ENCODE results near the gene FAAP24. TPM values are rescaled to one million over a fixed set of nuclear protein-coding genes. Genes with fewer than 3 reads are reported as not detected.
"Not testable (repeated sequence)": the region's sequence is repeated elsewhere in the genome, so short reads cannot be mapped to it uniquely, and the experiment has no call there.

Gene FAAP24
- total and polyA plus RNA-seq, 9 donors: 1.2 to 3.0 (median 2.2) TPM

DNA sequence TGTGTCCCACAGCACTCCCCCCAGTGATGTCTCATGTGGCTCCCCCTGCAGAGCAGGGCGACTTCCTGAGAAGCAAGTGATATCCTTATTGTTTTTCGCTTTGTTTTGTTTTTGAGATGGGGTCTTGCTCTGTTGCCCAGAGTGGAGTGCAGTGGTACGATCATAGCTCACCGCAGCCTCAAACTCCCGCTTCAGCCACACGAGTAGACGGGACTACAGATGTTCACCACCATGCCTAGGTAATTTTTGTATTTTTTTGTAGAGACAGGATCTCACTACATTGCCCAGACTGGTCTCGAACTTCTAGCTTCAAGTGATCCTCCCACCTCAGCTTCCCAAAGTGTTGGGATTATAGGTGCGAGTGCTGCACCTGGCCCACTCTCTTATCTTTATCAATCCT is 5.3 kb upstream of the FAAP24 start:
- peaks cover 7% of the 10 kb centered on the region for H3K4me1 ChIP-seq (ENCODE audit: control insufficient read depth, insufficient read depth, low read length)
- no peaks in the 10 kb centered on the region for H3K27me3 ChIP-seq (ENCODE audit: control insufficient read depth, insufficient read depth, low read length)
- no peak overlapping the region for H3K27ac ChIP-seq (ENCODE audit: low read length)
- no peaks in the 10 kb centered on the region for H3K9me3 ChIP-seq (replicated peaks; ENCODE audit: control insufficient read depth, low read depth, low read length)
- WGBS (ENCODE audit: insufficient coverage): 83% methylated on average over 1 of the region's 9 CpGs
- no peak overlapping the region for H3K4me3 ChIP-seq (ENCODE audit: low read length)
- DNase-seq: no peak
- H3K36me3 ChIP-seq (ENCODE audit: control insufficient read depth, insufficient read depth, low read length): peaks cover 40% of the 10 kb centered on the region

DNA sequence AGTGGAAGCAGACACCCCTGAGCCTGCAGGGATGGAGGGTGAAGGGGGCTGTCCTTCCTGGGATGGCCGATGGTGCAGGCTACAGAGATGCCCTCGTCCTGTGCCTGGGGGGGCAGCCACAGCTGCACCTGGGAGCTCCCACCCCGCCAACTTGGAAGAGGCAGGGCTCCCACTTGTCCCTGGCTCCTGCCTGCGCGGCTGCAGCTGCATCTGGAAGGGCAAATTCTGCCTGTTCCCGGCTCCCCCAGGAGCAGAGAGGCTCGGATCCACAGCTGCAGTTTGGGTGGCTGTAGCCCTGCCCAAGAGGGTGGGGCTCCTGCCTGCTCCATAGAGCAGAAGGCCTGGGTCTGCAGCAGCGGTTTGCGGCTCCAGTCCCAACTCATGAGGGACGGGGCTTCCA is 2.5 kb upstream of the FAAP24 start:
- DNase-seq: peak; percentile 15
- peaks cover 10% of the 10 kb centered on the region for H3K4me1 ChIP-seq (ENCODE audit: control insufficient read depth, insufficient read depth, low read length)
- no peak overlapping the region for H3K27ac ChIP-seq (ENCODE audit: low read length)
- 49% methylated on average over 10 of the region's 10 CpGs for WGBS (ENCODE audit: insufficient coverage)
- no peak overlapping the region for H3K4me3 ChIP-seq (ENCODE audit: low read length)
- H3K9me3 ChIP-seq (replicated peaks; ENCODE audit: control insufficient read depth, low read depth, low read length): no peaks in the 10 kb centered on the region
- peaks cover 26% of the 10 kb centered on the region for H3K36me3 ChIP-seq (ENCODE audit: control insufficient read depth, insufficient read depth, low read length)
- no peaks in the 10 kb centered on the region for H3K27me3 ChIP-seq (ENCODE audit: control insufficient read depth, insufficient read depth, low read length)

DNA sequence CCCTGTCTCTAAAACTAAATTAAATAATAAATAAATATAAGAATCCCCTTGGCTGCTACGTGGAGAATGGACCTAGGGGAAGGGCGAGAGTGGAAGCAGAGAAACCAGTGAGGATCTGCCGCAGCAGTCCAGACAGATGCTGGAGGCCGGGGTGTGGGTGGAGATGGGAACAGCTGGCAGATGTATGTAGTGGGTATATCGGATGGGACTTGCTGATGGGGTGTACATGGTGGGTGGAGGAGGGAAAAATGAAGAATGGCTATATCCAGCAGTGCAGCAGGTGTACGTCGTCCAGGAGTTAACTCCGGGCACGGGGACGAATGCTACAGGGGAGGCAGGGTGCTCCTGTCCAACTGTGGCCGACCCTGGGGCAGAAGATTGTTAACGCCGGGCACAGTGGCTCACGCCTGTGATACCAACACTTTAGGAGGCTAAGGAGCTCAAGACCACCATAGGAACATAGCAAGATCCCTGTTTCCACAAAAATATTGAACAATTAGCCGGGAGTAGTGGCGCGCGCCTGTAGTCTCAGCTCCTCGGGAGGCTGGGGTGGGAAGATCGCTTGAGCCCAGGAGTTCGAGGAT is 938 bp upstream of the FAAP24 start:
- DNase-seq: no peak
- H3K9me3 ChIP-seq (replicated peaks; ENCODE audit: control insufficient read depth, low read depth, low read length): no peaks in the 10 kb centered on the region
- H3K27ac ChIP-seq (ENCODE audit: low read length): no peak overlapping the region
- H3K4me3 ChIP-seq (ENCODE audit: low read length): peak overlapping the region; percentile 88
- H3K36me3 ChIP-seq (ENCODE audit: control insufficient read depth, insufficient read depth, low read length): peaks cover 16% of the 10 kb centered on the region
- H3K4me1 ChIP-seq (ENCODE audit: control insufficient read depth, insufficient read depth, low read length): peaks cover 10% of the 10 kb centered on the region
- 23% methylated on average over 20 of the region's 21 CpGs for WGBS (ENCODE audit: insufficient coverage)
- H3K27me3 ChIP-seq (ENCODE audit: control insufficient read depth, insufficient read depth, low read length): no peaks in the 10 kb centered on the region

DNA sequence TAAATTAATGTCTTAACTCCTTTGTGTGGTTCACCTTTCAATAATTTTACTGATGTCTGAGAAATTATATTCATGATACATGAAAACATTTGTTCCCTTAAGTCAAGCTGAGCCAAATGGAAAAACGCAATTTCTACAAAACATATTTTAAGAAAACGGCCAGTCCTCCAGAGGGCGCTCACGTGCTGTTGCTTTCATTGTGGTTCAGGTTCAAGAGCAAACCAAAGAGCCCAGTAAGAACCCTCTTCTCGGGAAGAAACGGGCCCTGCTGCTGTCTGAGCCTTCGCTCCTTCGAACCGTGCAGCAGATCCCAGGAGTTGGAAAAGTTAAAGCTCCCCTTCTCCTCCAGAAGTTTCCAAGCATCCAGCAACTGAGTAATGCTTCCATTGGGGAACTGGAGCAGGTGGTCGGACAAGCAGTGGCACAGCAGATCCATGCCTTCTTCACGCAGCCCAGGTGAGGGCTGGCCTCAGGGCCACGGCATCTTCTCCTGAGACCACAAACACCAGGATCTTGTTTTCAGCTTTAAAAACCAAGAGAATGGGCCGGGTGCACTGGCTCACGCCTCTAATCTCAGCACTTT is 4.3 kb downstream of the FAAP24 start:
- peak; percentile 58 for DNase-seq
- Histone ChIP-seq H3K4me1 (ENCODE audit: control insufficient read depth, insufficient read depth, low read length) (peaks cover 4% of the 10 kb centered on the region), H3K27me3 (ENCODE audit: control insufficient read depth, insufficient read depth, low read length) (no peaks in the 10 kb centered on the region), H3K9me3 (replicated peaks; ENCODE audit: control insufficient read depth, low read depth, low read length) (no peaks in the 10 kb centered on the region), H3K4me3 (ENCODE audit: low read length) (no peak overlapping the region), H3K36me3 (ENCODE audit: control insufficient read depth, insufficient read depth, low read length) (no peaks in the 10 kb centered on the region), H3K27ac (ENCODE audit: low read length) (no peak overlapping the region)
- 40% methylated on average over 13 of the region's 14 CpGs for WGBS (ENCODE audit: insufficient coverage)

- DNase-seq: peak; percentile 39
- WGBS (ENCODE audit: insufficient coverage): 79% methylated on average over 3 of the region's 7 CpGs
- no peak overlapping the region for H3K27ac ChIP-seq (ENCODE audit: low read length)
Measured at GRCh38 chr19:32977280-32977679, 5.2 kb downstream of the FAAP24 start.

GRCh38 chr19:32977813-32978212 is 5.8 kb downstream of the FAAP24 start:
- H3K4me3 ChIP-seq (ENCODE audit: low read length); H3K27me3 ChIP-seq (ENCODE audit: control insufficient read depth, insufficient read depth, low read length); H3K36me3 ChIP-seq (ENCODE audit: control insufficient read depth, insufficient read depth, low read length); H3K4me1 ChIP-seq (ENCODE audit: control insufficient read depth, insufficient read depth, low read length); H3K27ac ChIP-seq (ENCODE audit: low read length); DNase-seq; H3K9me3 ChIP-seq (replicated peaks; ENCODE audit: control insufficient read depth, low read depth, low read length): not testable (repeated sequence)
- WGBS (ENCODE audit: insufficient coverage): no CpG with 5 or more reads among the region's 4 CpGs

More at GRCh38 chr19:32977280-32977679, 5.2 kb downstream of the FAAP24 start:
- no peaks in the 10 kb centered on the region for H3K36me3 ChIP-seq (ENCODE audit: control insufficient read depth, insufficient read depth, low read length)
- no peaks in the 10 kb centered on the region for H3K9me3 ChIP-seq (replicated peaks; ENCODE audit: control insufficient read depth, low read depth, low read length)
- H3K4me1 ChIP-seq (ENCODE audit: control insufficient read depth, insufficient read depth, low read length): peaks cover 4% of the 10 kb centered on the region
- H3K4me3 ChIP-seq (ENCODE audit: low read length): no peak overlapping the region
- H3K27me3 ChIP-seq (ENCODE audit: control insufficient read depth, insufficient read depth, low read length): no peaks in the 10 kb centered on the region

GRCh38 chr19:32979807-32980206 is 7.8 kb downstream of the FAAP24 start:
- not testable (repeated sequence) for H3K27me3 ChIP-seq (ENCODE audit: control insufficient read depth, insufficient read depth, low read length); H3K36me3 ChIP-seq (ENCODE audit: control insufficient read depth, insufficient read depth, low read length); DNase-seq; H3K4me1 ChIP-seq (ENCODE audit: control insufficient read depth, insufficient read depth, low read length); H3K9me3 ChIP-seq (replicated peaks; ENCODE audit: control insufficient read depth, low read depth, low read length); H3K27ac ChIP-seq (ENCODE audit: low read length); H3K4me3 ChIP-seq (ENCODE audit: low read length)
- 88% methylated on average over 3 of the region's 7 CpGs for WGBS (ENCODE audit: insufficient coverage)

- DNase-seq; H3K4me1 ChIP-seq (ENCODE audit: control insufficient read depth, insufficient read depth, low read length); H3K36me3 ChIP-seq (ENCODE audit: control insufficient read depth, insufficient read depth, low read length); H3K27ac ChIP-seq (ENCODE audit: low read length); H3K9me3 ChIP-seq (replicated peaks; ENCODE audit: control insufficient read depth, low read depth, low read length); H3K27me3 ChIP-seq (ENCODE audit: control insufficient read depth, insufficient read depth, low read length); H3K4me3 ChIP-seq (ENCODE audit: low read length): not testable (repeated sequence)
- 88% methylated on average over 2 of the region's 6 CpGs for WGBS (ENCODE audit: insufficient coverage)
Measured at GRCh38 chr19:32982488-32982887, 10.4 kb downstream of the FAAP24 start.

- not testable (repeated sequence) for DNase-seq; H3K4me1 ChIP-seq (ENCODE audit: control insufficient read depth, insufficient read depth, low read length); H3K4me3 ChIP-seq (ENCODE audit: low read length); H3K27ac ChIP-seq (ENCODE audit: low read length); H3K9me3 ChIP-seq (replicated peaks; ENCODE audit: control insufficient read depth, low read depth, low read length); H3K36me3 ChIP-seq (ENCODE audit: control insufficient read depth, insufficient read depth, low read length); H3K27me3 ChIP-seq (ENCODE audit: control insufficient read depth, insufficient read depth, low read length)
- 94% methylated on average over 5 of the region's 5 CpGs for WGBS (ENCODE audit: insufficient coverage)
Measured at GRCh38 chr19:32988254-32988653, 16.2 kb downstream of the FAAP24 start.

DNA sequence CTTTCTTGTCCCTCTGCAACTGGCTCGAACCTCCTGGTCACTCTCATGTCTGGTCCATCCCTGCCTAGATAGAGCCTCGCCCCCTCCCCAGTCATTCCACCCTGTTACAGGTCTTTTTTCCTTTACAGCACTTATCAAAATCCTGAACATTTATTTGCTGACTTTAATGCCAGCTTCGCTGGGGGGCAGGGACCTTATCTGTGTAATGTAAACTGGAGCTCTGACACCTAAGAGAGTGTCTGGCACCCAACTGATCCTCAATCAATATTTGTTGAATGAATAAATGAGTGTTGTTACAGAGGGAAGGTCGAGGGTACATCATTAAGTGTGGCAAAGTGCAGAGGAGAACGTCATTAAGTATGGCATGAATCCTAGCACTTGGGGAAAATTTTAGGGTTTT is 16.7 kb downstream of the FAAP24 start:
- H3K4me1 ChIP-seq (ENCODE audit: control insufficient read depth, insufficient read depth, low read length): no peaks in the 10 kb centered on the region
- no peak overlapping the region for H3K4me3 ChIP-seq (ENCODE audit: low read length)
- H3K27ac ChIP-seq (ENCODE audit: low read length): no peak overlapping the region
- 79% methylated on average over 3 of the region's 5 CpGs for WGBS (ENCODE audit: insufficient coverage)
- DNase-seq: no peak
- H3K9me3 ChIP-seq (replicated peaks; ENCODE audit: control insufficient read depth, low read depth, low read length): no peaks in the 10 kb centered on the region
- no peaks in the 10 kb centered on the region for H3K27me3 ChIP-seq (ENCODE audit: control insufficient read depth, insufficient read depth, low read length)
- H3K36me3 ChIP-seq (ENCODE audit: control insufficient read depth, insufficient read depth, low read length): no peaks in the 10 kb centered on the region

DNA sequence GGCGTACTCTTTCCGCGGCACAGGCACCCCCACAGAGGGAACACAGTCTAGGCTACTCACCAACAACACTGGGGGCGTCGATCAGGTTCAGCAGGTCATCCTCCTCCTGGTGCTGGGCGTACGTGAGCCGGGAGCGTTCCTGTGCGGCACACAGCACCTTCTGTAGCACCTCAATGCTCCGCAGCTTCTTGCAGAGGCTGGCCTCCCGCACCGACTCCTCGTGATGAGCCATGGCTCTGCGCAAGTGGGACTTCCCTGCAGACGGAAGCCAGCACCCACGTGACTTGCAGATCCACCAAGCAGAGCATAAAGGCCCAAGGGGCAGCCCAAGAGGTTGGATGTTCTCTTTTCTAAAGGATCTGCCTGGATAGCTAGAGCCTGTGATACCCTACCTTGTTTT is 23.9 kb downstream of the FAAP24 start:
- not testable (repeated sequence) for H3K4me1 ChIP-seq (ENCODE audit: control insufficient read depth, insufficient read depth, low read length); H3K27me3 ChIP-seq (ENCODE audit: control insufficient read depth, insufficient read depth, low read length); DNase-seq; H3K9me3 ChIP-seq (replicated peaks; ENCODE audit: control insufficient read depth, low read depth, low read length); H3K27ac ChIP-seq (ENCODE audit: low read length); H3K4me3 ChIP-seq (ENCODE audit: low read length); H3K36me3 ChIP-seq (ENCODE audit: control insufficient read depth, insufficient read depth, low read length)
- 93% methylated on average over 11 of the region's 17 CpGs for WGBS (ENCODE audit: insufficient coverage)
